Measurements from ENCODE around the gene IRF4. TPM values are rescaled to one million over a fixed set of nuclear protein-coding genes. Genes with fewer than 3 reads are reported as not detected.

IRF4 gene
- total RNA-seq, 6 experiments from 2014 or later: not detected

GRCh38 chr6:343960-344815 lies 47.4 kb upstream of the IRF4 start:
- H3K4me3 Mint-ChIP-seq: no peak overlapping the region
- peaks cover 6% of the 10 kb centered on the region; the same call in 1 of the 2 replicates for H3K36me3 Mint-ChIP-seq (ENCODE audit: low read depth)
- no peaks in the 10 kb centered on the region for H3K9me3 Mint-ChIP-seq
- peaks cover 1% of the 10 kb centered on the region for H3K27me3 Mint-ChIP-seq (ENCODE audit: insufficient read depth)
- DNase-seq: no peak
- H3K27ac Mint-ChIP-seq: no peak overlapping the region
- TF ChIP-seq CTCF (IDR thresholded peaks at IDR 0.05): no peak
- H3K4me1 Mint-ChIP-seq (ENCODE audit: low read depth): no peaks in the 10 kb centered on the region

GRCh38 chr6:344816-345340 lies 46.7 kb upstream of the IRF4 start:
- no peak for TF ChIP-seq CTCF (IDR thresholded peaks at IDR 0.05)
- H3K36me3 Mint-ChIP-seq (ENCODE audit: low read depth): peaks cover 6% of the 10 kb centered on the region; the same call in 1 of the 2 replicates
- DNase-seq: no peak
- H3K27ac Mint-ChIP-seq: no peak overlapping the region
- no peak overlapping the region for H3K4me3 Mint-ChIP-seq
- H3K4me1 Mint-ChIP-seq (ENCODE audit: low read depth): no peaks in the 10 kb centered on the region
- peaks cover 1% of the 10 kb centered on the region for H3K27me3 Mint-ChIP-seq (ENCODE audit: insufficient read depth)
- H3K9me3 Mint-ChIP-seq: no peaks in the 10 kb centered on the region

- H3K4me3 Mint-ChIP-seq: no peak overlapping the region
- H3K27me3 Mint-ChIP-seq (ENCODE audit: insufficient read depth): peaks cover 1% of the 10 kb centered on the region
- H3K36me3 Mint-ChIP-seq (ENCODE audit: low read depth): peaks cover 6% of the 10 kb centered on the region; the same call in 1 of the 2 replicates
- H3K9me3 Mint-ChIP-seq: no peaks in the 10 kb centered on the region; the same call in 1 of the 2 replicates
- no peak overlapping the region for H3K27ac Mint-ChIP-seq
- TF ChIP-seq CTCF (IDR thresholded peaks at IDR 0.05): no peak
- H3K4me1 Mint-ChIP-seq (ENCODE audit: low read depth): no peaks in the 10 kb centered on the region
- DNase-seq: no peak
These were observed 45.7 kb upstream of the IRF4 start for GRCh38 chr6:345747-346385.

- DNase-seq: no peak
- H3K4me1 Mint-ChIP-seq (ENCODE audit: low read depth): no peaks in the 10 kb centered on the region
- H3K4me3 Mint-ChIP-seq: no peak overlapping the region
These were observed 45.0 kb upstream of the IRF4 start for GRCh38 chr6:346386-347030.

More at GRCh38 chr6:346386-347030, 45.0 kb upstream of the IRF4 start:
- H3K36me3 Mint-ChIP-seq (ENCODE audit: low read depth): peaks cover 6% of the 10 kb centered on the region; the same call in 1 of the 2 replicates
- H3K9me3 Mint-ChIP-seq: no peaks in the 10 kb centered on the region; the same call in 1 of the 2 replicates
- TF ChIP-seq CTCF (IDR thresholded peaks at IDR 0.05): no peak
- H3K27ac Mint-ChIP-seq: no peak overlapping the region
- H3K27me3 Mint-ChIP-seq (ENCODE audit: insufficient read depth): peaks cover 3% of the 10 kb centered on the region
